BJ (cell line): ENCODE results near the gene TTYH2. TPM values are rescaled to one million over a fixed set of nuclear protein-coding genes. Genes with fewer than 3 reads are reported as not detected.

Experiments
- CTCF ChIA-PET: fragments of 350-600 bp; formaldehyde crosslinking; extraction: SDS; loops from one replicate; lab custom pipeline; 2021; ENCODE audit warnings: antibody characterized with exemption, inconsistent platforms; lab: Yijun Ruan, JAX
- POLR2A ChIA-PET: fragments of 300-600 bp; sonication (Branson Sonifier 250); formaldehyde crosslinking; extraction: SDS; loops from one replicate; lab custom pipeline; 2021; ENCODE audit warnings: antibody characterized with exemption; lab: Charles Lee
- DNase-seq: peaks from one replicate; pipeline ENCODE4 v3.0.0-alpha.2; 2011; ENCODE audit warnings: low read depth
- H3K27me3 ChIP-seq: 2 replicates; pipeline ENCODE4 v1.6.0; 2011; ENCODE audit warnings: low read length; ENCODE audit not compliant: control insufficient read depth, insufficient read depth
- H3K36me3 ChIP-seq: 2 replicates; pipeline ENCODE4 v1.5.1; 2011; ENCODE audit warnings: low read length; ENCODE audit not compliant: control insufficient read depth, insufficient read depth
- H3K4me3 ChIP-seq: 2 replicates; pipeline ENCODE4 v1.5.1; 2011; ENCODE audit warnings: low read depth, mild to moderate bottlenecking, control low read depth, low read length
- CTCF ChIP-seq: IDR thresholded peaks from 2 replicates; pipeline ENCODE4 v1.5.1; 2011; ENCODE audit warnings: low read depth, mild to moderate bottlenecking, control low read depth, inconsistent platforms, low read length, moderate library complexity; ENCODE audit not compliant: insufficient read depth
- polyA plus RNA-seq: library from polyadenylated mRNA; depleted of rRNA; stranded (reverse); fragments of >200 nt; gene quantifications from 2 replicates; pipeline ENCODE4 v1.2.3, GENCODE V29; 2011

The TTYH2 gene
- polyA plus RNA-seq, 1 experiment: 2.7 TPM

GRCh38 chr17:74199306-74200092, 13.9 kb upstream of the TTYH2 start:
- POLR2A ChIA-PET: no interaction called here
- TF ChIP-seq CTCF: peak; percentile 97
- Histone ChIP-seq H3K4me3 (no peak overlapping the region), H3K36me3 (no peaks in the 10 kb centered on the region), H3K27me3 (peaks cover 22% of the 10 kb centered on the region)
- DNase-seq: no peak
- CTCF ChIA-PET: interaction anchor here (0.6 to 5.7 kb wide), 26 partner anchors 9 to 1531 kb away, joined by 3 to 75 read pairs (median 4); partner anchors contain the start of gene TTYH2

DNA sequence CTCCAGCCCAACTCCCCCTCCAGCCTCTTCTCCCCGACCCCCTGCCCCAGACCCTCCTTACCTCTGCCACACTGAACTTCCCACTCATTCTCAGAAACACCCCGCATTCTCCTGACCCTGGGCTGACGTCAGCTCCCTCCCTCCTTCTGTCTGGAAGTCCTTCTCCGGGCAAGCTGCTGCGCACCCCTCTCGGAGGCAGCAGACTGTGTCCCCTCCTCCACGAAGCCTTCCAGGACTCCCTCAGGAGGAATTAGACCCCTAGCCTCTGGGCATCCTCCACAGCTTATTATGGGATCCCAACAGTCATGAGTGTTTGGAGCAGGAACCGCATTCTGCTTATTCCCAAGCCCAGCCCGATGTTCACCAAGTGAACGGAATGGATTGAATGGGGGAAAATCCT, 13.3 kb upstream of the TTYH2 start:
- Histone ChIP-seq H3K27me3 (peaks cover 18% of the 10 kb centered on the region), H3K4me3 (no peak overlapping the region), H3K36me3 (no peaks in the 10 kb centered on the region)
- ChIA-PET POLR2A (no interaction called here), CTCF (interaction anchor here (0.6 to 5.7 kb wide), 22 partner anchors 9 to 1532 kb away, joined by 3 to 75 read pairs (median 4); partner anchors contain the start of gene TTYH2)
- TF ChIP-seq CTCF: no peak
- no peak for DNase-seq

DNA sequence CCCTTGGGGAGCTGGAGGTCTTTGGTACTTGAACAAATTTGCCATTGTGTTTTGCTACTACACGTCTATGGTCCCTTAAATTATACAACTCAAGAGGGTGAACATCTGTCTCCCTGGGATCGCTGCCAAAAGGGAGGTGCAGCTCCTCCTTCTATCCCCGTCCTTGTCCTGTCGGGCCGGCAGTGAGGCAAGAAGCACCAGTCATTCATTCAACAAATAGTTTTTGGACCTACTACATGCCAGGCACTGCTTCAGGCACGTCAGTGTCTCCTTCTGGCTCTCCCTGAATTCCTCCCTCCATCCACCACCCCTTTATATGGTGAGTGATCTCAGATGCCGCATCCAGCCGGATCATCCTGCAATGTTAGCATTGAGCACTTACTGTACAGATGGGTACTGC, 12.1 kb upstream of the TTYH2 start:
- Histone ChIP-seq H3K27me3 (peaks cover 12% of the 10 kb centered on the region), H3K4me3 (no peak overlapping the region), H3K36me3 (peaks cover 4% of the 10 kb centered on the region; the same call in 1 of the 2 replicates)
- DNase-seq: no peak
- CTCF ChIA-PET: interaction anchor here (1.0 to 5.7 kb wide), 2 partner anchors 11 to 16 kb away, joined by 3 to 75 read pairs; no protein-coding TSS in a partner anchor
- POLR2A ChIA-PET: no interaction called here
- TF ChIP-seq CTCF: no peak

GRCh38 chr17:74201948-74202347, 11.4 kb upstream of the TTYH2 start:
- no peak for DNase-seq
- CTCF ChIA-PET: interaction anchor here (1.0 to 5.7 kb wide), 2 partner anchors 9 to 12 kb away, joined by 5 to 75 read pairs; no protein-coding TSS in a partner anchor
- Histone ChIP-seq H3K27me3 (peaks cover 10% of the 10 kb centered on the region), H3K4me3 (no peak overlapping the region), H3K36me3 (peaks cover 4% of the 10 kb centered on the region)
- TF ChIP-seq CTCF: no peak
- POLR2A ChIA-PET: no interaction called here

- DNase-seq: no peak
- POLR2A ChIA-PET: no interaction called here
- TF ChIP-seq CTCF: no peak
- Histone ChIP-seq H3K36me3 (peaks cover 4% of the 10 kb centered on the region), H3K4me3 (no peak overlapping the region), H3K27me3 (peaks cover 10% of the 10 kb centered on the region)
- CTCF ChIA-PET: interaction anchor here (0.9 to 5.7 kb wide), 4 partner anchors 11 to 309 kb away, joined by 3 to 75 read pairs (median 13); partner anchors contain the start of gene TTYH2
Measured at GRCh38 chr17:74202938-74203337, 10.4 kb upstream of the TTYH2 start.
